ENCODE measurements around the gene HAGHL. TPM values are rescaled to one million over a fixed set of nuclear protein-coding genes. Genes with fewer than 3 reads are reported as not detected.

The HAGHL gene
- total and polyA plus RNA-seq, 9 donors = 2.6 to 25.7 (median 3.4) TPM; not detected in 1

GRCh38 chr16:681746-682427, 45.0 kb upstream of the HAGHL start:
- no peaks in the 10 kb centered on the region for H3K36me3 ChIP-seq
- no peak overlapping the region for H3K4me3 ChIP-seq
- H3K27ac ChIP-seq = no peak overlapping the region
- WGBS, 3 donors = 65 to 76% (median 66%) methylated on average over 28 of the region's 28 CpGs
- H3K4me1 ChIP-seq (ENCODE audit: insufficient read depth) = peaks cover 27% of the 10 kb centered on the region
- intact Hi-C loops (cut with DNase I) = no loop called here
- no peak for TF ChIP-seq EP300 (IDR thresholded peaks at IDR 0.05)
- no peak for TF ChIP-seq CTCF (IDR thresholded peaks at IDR 0.05)
- no peak for TF ChIP-seq POLR2A (IDR thresholded peaks at IDR 0.05)
- peak; percentile 50 to 75 (median 68) for DNase-seq
- no peaks in the 10 kb centered on the region for H3K9me3 ChIP-seq
- no peaks in the 10 kb centered on the region for H3K27me3 ChIP-seq

- no peak overlapping the region for H3K4me3 ChIP-seq
- H3K9me3 ChIP-seq = no peaks in the 10 kb centered on the region
- no peaks in the 10 kb centered on the region for H3K27me3 ChIP-seq
- no peak overlapping the region for H3K27ac ChIP-seq
- H3K4me1 ChIP-seq (ENCODE audit: insufficient read depth) = peaks cover 27% of the 10 kb centered on the region
- peak in 3 of 5 donors; percentile 29 to 51 (median 44) for DNase-seq
- 61 to 70% (median 62%) methylated on average over 36 of the region's 36 CpGs for WGBS, 3 donors
- no peaks in the 10 kb centered on the region for H3K36me3 ChIP-seq
- TF ChIP-seq CTCF (IDR thresholded peaks at IDR 0.05) (peak in 1 of 3 donors; percentile 7), POLR2A (IDR thresholded peaks at IDR 0.05) (no peak), EP300 (IDR thresholded peaks at IDR 0.05) (no peak)
- intact Hi-C loops (cut with DNase I) = no loop called here
These were observed 44.2 kb upstream of the HAGHL start for GRCh38 chr16:682493-683395.

GRCh38 chr16:683396-684070, 43.4 kb upstream of the HAGHL start:
- peaks cover 28% of the 10 kb centered on the region for H3K4me1 ChIP-seq (ENCODE audit: insufficient read depth)
- peak overlapping the region in 1 of 2 donors; percentile 36 for H3K27ac ChIP-seq
- peak overlapping the region; percentile 59 for H3K4me3 ChIP-seq
- 10 to 18% (median 11%) methylated on average over 27 to 57 of the region's 57 CpGs for WGBS, 3 donors
- no peak for TF ChIP-seq CTCF (IDR thresholded peaks at IDR 0.05)
- no peak for TF ChIP-seq EP300 (IDR thresholded peaks at IDR 0.05)
- TF ChIP-seq POLR2A (IDR thresholded peaks at IDR 0.05) = no peak
- DNase-seq = peak in 4 of 5 donors; percentile 28 to 57 (median 54)
- H3K9me3 ChIP-seq = no peaks in the 10 kb centered on the region
- H3K36me3 ChIP-seq = no peaks in the 10 kb centered on the region
- intact Hi-C loops (cut with DNase I) = no loop called here
- H3K27me3 ChIP-seq = no peaks in the 10 kb centered on the region

- H3K36me3 ChIP-seq = no peaks in the 10 kb centered on the region
- H3K9me3 ChIP-seq = no peaks in the 10 kb centered on the region
- H3K4me3 ChIP-seq = peak within 1 kb of the TSS; percentile 59
- peak within 1 kb of the TSS in 1 of 2 donors; percentile 36 for H3K27ac ChIP-seq
- WGBS, 3 donors = 1 to 7% (median 1%) methylated on average over 23 to 91 of the region's 91 CpGs
- no peaks in the 10 kb centered on the region for H3K27me3 ChIP-seq
- intact Hi-C loops (cut with DNase I) = no loop called here
- TF ChIP-seq CTCF (IDR thresholded peaks at IDR 0.05) = peak in 1 of 3 donors; percentile 13
- TF ChIP-seq POLR2A (IDR thresholded peaks at IDR 0.05) = no peak
- peak; percentile 97 to 99 (median 98) for DNase-seq
- peaks cover 30% of the 10 kb centered on the region for H3K4me1 ChIP-seq (ENCODE audit: insufficient read depth)
These were observed 42.7 kb upstream of the HAGHL start, which contains the start of gene JMJD8 for GRCh38 chr16:684071-684794. Gene JMJD8, minus strand, starts transcription at chr16:684334. Its CDS starts 15 bp downstream, at chr16:684319.
